Sigmoid colon (tissue), 7 donors: ENCODE results near the gene PSD. TPM values are rescaled to one million over a fixed set of nuclear protein-coding genes. Genes with fewer than 3 reads are reported as not detected.

Source experiments
- DNase-seq: peaks from one replicate; pipeline ENCODE4 v3.0.0-alpha.2; 2019
- H3K27ac ChIP-seq, 4 donors: fragments of 200-600 bp; sonication (generic); one replicate each; pipeline ENCODE4 v1.5.1; 2016 to 2019; ENCODE audit warnings: mild to moderate bottlenecking in 1 of 4
- H3K27me3 ChIP-seq, 3 donors: fragments of 200-600 bp; sonication (generic); one replicate each; pipeline ENCODE4 v1.5.1; 2019; ENCODE audit warnings: mild to moderate bottlenecking in 1 of 3
- H3K36me3 ChIP-seq, 4 donors: fragments of 200-600 bp; sonication (generic); one replicate each; pipeline ENCODE4 v1.5.1; 2016 to 2019
- H3K4me1 ChIP-seq, 4 donors: fragments of 200-600 bp; sonication (generic); one replicate each; pipeline ENCODE4 v1.5.1; 2017 to 2019
- H3K4me3 ChIP-seq, 4 donors: fragments of 200-600 bp; sonication (generic); one replicate each; pipeline ENCODE4 v1.5.1; 2017 to 2019; ENCODE audit warnings: mild to moderate bottlenecking in 2 of 4, moderate library complexity in 1 of 4
- H3K9me3 ChIP-seq, 4 donors: fragments of 200-600 bp in 3 of 4; sonication (generic) in 3 of 4; one replicate each; pipeline versions ENCODE4 v1.5.1 to v1.6.1; 2013 to 2019
- CTCF ChIP-seq, 4 experiments: fragments of 450-650 bp in 3 of 4; fragments of 200-600 bp in 1 of 4; IDR thresholded peaks; one replicate each; pipeline ENCODE4 v1.5.1; 2016 to 2019; ENCODE audit warnings: antibody characterized with exemption in 4 of 4, mild to moderate bottlenecking in 3 of 4, moderate library complexity in 2 of 4
- EP300 ChIP-seq, 4 donors: sonication (generic); formaldehyde crosslinking; IDR thresholded peaks; one replicate each; pipeline ENCODE4 v1.6.1; 2017; ENCODE audit warnings: antibody characterized with exemption in 4 of 4
- POLR2A ChIP-seq, 2 donors: fragments of 450-650 bp; IDR thresholded peaks; one replicate each; pipeline ENCODE4 v1.6.1; 2016; ENCODE audit warnings: antibody characterized with exemption in 2 of 2, mild to moderate bottlenecking in 2 of 2, moderate library complexity in 2 of 2
- POLR2AphosphoS5 ChIP-seq, 4 donors: sonication (generic); formaldehyde crosslinking; IDR thresholded peaks; one replicate each; pipeline ENCODE4 v1.6.1; 2017; ENCODE audit warnings: antibody characterized with exemption in 4 of 4
- WGBS, 2 donors: extraction: QIAGEN DNeasy Blood & Tissue Kit; methylation state at CpG; one replicate each; pipeline ENCODE4 v1.1.7; 2013; 5-methylcytosine and 5-hydroxymethylcytosine counted together
- intact Hi-C: fragments of 100-400 bp; cut with DNase I; formaldehyde crosslinking; loops from one replicate; pipeline ENCODE4 v1.15.1; 2023
- polyA plus RNA-seq, 3 donors: library from polyadenylated mRNA; stranded (reverse); fragments of 200-250 nt; gene quantifications; one replicate each; pipeline ENCODE4 v1.2.3, GENCODE V29; 2013
- total RNA-seq, 4 donors: library from RNA; depleted of rRNA; stranded (reverse); fragments of >200 nt; gene quantifications; one replicate each; pipeline ENCODE4 v1.1.0, GENCODE V29; 2016
- donor health status: healthy with polysubstance abuse.
- donor health status: Bipolar disorder and iron deficiency.
- donor health status: healthy.

Gene PSD
- total RNA-seq = 100 to 1,000 TPM; 343 to 449 (median 417) TPM
- polyA plus RNA-seq = 10 to 100 TPM in 1 of 3 donors, 1 to 10 TPM in 1, under 1 TPM in 1; 0.69 to 23.3 (median 6.0) TPM

- Histone ChIP-seq H3K4me3 (peak within 1 kb of the TSS in 3 of 4 donors; percentile 61 to 89 (median 73)), H3K4me1 (peaks cover 0 to 42% (median 36%) of the 10 kb centered on the region in 4 donors), H3K27me3 (peaks cover 7 to 38% (median 11%) of the 10 kb centered on the region in 3 donors), H3K36me3 (peaks cover under 1 to 11% (median 7%) of the 10 kb centered on the region in 4 donors), H3K27ac (peak within 1 kb of the TSS in 3 of 4 donors; percentile 86 to 96 (median 91)), H3K9me3 (no peaks in the 10 kb centered on the region)
- intact Hi-C loops = no loop called here
- TF ChIP-seq POLR2AphosphoS5 (IDR thresholded peaks at IDR 0.05) (no peak), EP300 (IDR thresholded peaks at IDR 0.05) (no peak), POLR2A (IDR thresholded peaks at IDR 0.05) (no peak), CTCF (IDR thresholded peaks at IDR 0.05) (no peak)
- DNase-seq = no peak
- WGBS, 2 donors = 8% methylated on average over 45 of the region's 45 CpGs
Observed at GRCh38 chr10:102418622-102419268, at the start of gene PSD. Gene PSD, minus strand, starts transcription at chr10:102418785. Its CDS starts 1,747 bp downstream, at chr10:102417038.

DNA sequence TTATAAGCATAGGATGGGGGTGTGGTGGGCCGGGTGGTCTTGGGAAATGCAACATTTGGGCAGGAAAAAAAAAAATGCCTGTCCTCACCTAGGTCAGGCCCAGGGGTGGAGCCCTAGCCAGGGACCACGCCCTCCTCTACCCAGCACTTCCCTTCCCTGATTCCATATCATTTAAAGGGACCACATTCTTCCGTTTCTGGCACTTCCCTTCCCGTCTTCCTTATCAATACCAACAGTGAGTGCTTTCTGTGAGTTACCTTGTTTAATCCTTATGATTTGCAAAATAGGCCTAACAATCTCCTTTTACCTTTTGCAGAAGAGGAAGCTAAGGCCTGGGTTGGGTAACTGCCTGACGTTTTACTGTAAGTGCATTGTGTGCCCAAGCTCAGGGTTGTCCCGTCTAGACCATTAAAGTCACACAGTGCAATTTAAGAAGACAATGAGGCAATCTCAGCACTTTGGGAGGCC lies 49.4 kb upstream of the PSD start:
- 9 to 54% methylated on average over 6 of the region's 6 CpGs for WGBS, 2 donors
- no peak overlapping the region for H3K4me3 ChIP-seq

DNA sequence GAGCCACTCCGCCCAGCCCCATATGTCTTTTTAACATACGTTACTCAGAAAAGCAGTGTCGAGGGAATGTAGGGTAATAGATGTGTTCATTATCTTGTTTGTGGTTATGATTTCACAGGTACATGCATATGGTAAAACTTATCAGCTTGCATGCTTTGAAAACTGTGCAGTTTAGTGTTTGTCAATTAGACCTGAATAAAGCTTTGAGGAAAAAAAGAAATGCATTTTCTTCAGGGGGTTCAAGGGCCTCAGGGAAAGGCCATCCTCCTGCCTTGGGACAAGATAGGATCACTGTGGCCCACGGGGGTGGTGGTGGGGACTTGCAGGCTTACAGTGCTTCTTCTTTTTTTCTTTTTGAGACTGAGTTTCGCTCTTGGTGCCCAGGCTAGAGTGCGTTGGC lies 48.7 kb upstream of the PSD start:
- WGBS, 2 donors = 84 to 85% methylated on average over 6 of the region's 6 CpGs
- Histone ChIP-seq H3K27ac (no peak overlapping the region), H3K36me3 (peaks cover 0 to 5% (median 0%) of the 10 kb centered on the region in 4 donors), H3K27me3 (no peaks in the 10 kb centered on the region), H3K4me3 (no peak overlapping the region), H3K9me3 (no peaks in the 10 kb centered on the region), H3K4me1 (peaks cover 0 to 6% (median 0%) of the 10 kb centered on the region in 4 donors)
- no peak for DNase-seq
- TF ChIP-seq POLR2A (IDR thresholded peaks at IDR 0.05) = no peak
- TF ChIP-seq EP300 (IDR thresholded peaks at IDR 0.05) = no peak
- TF ChIP-seq CTCF (IDR thresholded peaks at IDR 0.05) = no peak
- no peak for TF ChIP-seq POLR2AphosphoS5 (IDR thresholded peaks at IDR 0.05)
- intact Hi-C loops = no loop called here

More for the DNA sequence above, 49.4 kb upstream of the PSD start:
- intact Hi-C loops = no loop called here
- Histone ChIP-seq H3K27me3 (no peaks in the 10 kb centered on the region), H3K27ac (no peak overlapping the region), H3K9me3 (no peaks in the 10 kb centered on the region), H3K4me1 (no peaks in the 10 kb centered on the region), H3K36me3 (peaks cover 0 to 5% (median 0%) of the 10 kb centered on the region in 4 donors)
- no peak for DNase-seq
- TF ChIP-seq POLR2A (IDR thresholded peaks at IDR 0.05) = no peak
- TF ChIP-seq POLR2AphosphoS5 (IDR thresholded peaks at IDR 0.05) = no peak
- TF ChIP-seq CTCF (IDR thresholded peaks at IDR 0.05) = no peak
- no peak for TF ChIP-seq EP300 (IDR thresholded peaks at IDR 0.05)

DNA sequence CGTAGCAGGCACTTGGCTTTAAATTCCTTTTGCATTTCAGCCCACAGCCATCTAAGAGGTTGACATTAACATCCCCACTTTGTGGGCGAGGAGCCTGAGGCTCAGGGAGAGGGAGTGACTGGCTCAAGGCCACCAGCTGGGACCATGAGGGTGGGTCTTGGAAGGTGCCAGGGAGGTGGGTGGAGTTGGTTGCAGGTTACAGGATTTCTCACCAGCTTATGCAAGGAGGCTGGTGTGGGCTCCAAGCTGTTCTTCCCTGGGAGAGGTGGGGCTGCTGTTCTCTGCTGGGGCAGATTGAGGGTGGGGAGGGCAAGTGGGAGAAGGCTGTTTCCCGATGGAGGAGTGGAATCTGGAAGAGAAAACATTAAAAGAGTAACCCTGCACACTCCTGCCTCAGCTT lies 46.9 kb upstream of the PSD start:
- Histone ChIP-seq H3K4me1 (peaks cover 0 to 22% (median 12%) of the 10 kb centered on the region in 4 donors), H3K27ac (no peak overlapping the region), H3K9me3 (no peaks in the 10 kb centered on the region), H3K27me3 (no peaks in the 10 kb centered on the region), H3K4me3 (no peak overlapping the region), H3K36me3 (no peaks in the 10 kb centered on the region)
- no peak for TF ChIP-seq CTCF (IDR thresholded peaks at IDR 0.05)
- no peak for TF ChIP-seq POLR2A (IDR thresholded peaks at IDR 0.05)
- no peak for TF ChIP-seq EP300 (IDR thresholded peaks at IDR 0.05)
- no peak for TF ChIP-seq POLR2AphosphoS5 (IDR thresholded peaks at IDR 0.05)
- intact Hi-C loops = no loop called here
- 49 to 74% methylated on average over 3 of the region's 3 CpGs for WGBS, 2 donors
- DNase-seq = no peak
